Lower leg skin (tissue), 3 donors: ENCODE measurements around the gene ZNF749.

ENCODE experiments used
- CTCF ChIP-seq, 3 donors: fragments of 450-650 bp; IDR thresholded peaks; one replicate each; pipeline ENCODE4 v1.5.1; 2016; ENCODE audit warnings: antibody characterized with exemption in 3 of 3, mild to moderate bottlenecking in 3 of 3, moderate library complexity in 2 of 3
- POLR2A ChIP-seq, 2 donors: fragments of 450-650 bp; IDR thresholded peaks; one replicate each; pipeline ENCODE4 v1.6.1; 2016 to 2017; ENCODE audit warnings: antibody characterized with exemption in 2 of 2, mild to moderate bottlenecking in 1 of 2, moderate library complexity in 1 of 2

- no peak for TF ChIP-seq CTCF (IDR thresholded peaks at IDR 0.05)
- no peak for TF ChIP-seq POLR2A (IDR thresholded peaks at IDR 0.05)
These were observed 42.3 kb downstream of the ZNF749 start, which contains the start of gene ZNF772 for GRCh38 chr19:57477191-57478008.
